Activated naive CD8-positive, alpha-beta T cell treated with anti-CD3 and anti-CD28 coated beads, Interleukin-2, amount 50 U/mL, for 24 hours (primary cell): ENCODE data around the gene TMPRSS2.

Experiments used
- ATAC-seq: fragments of 150-1000 bp; cut with Tn5 transposase; one replicate; pipeline ENCODE4 v1.10.0; 2021
- DNase-seq: peaks from one replicate; pipeline ENCODE4 v3.0.0; 2021
- H3K27ac Mint-ChIP-seq: one replicate; pipeline ENCODE4 v1.8.0; 2021; ENCODE audit warnings: mild to moderate bottlenecking, mixed read lengths
- H3K27me3 Mint-ChIP-seq: one replicate; pipeline ENCODE4 v1.8.0; 2021; ENCODE audit warnings: mixed read lengths
- H3K36me3 Mint-ChIP-seq: one replicate; pipeline ENCODE4 v1.8.0; 2021; ENCODE audit warnings: low read depth, mixed read lengths
- H3K4me1 Mint-ChIP-seq: one replicate; pipeline ENCODE4 v1.8.0; 2021; ENCODE audit warnings: mixed read lengths
- H3K4me3 Mint-ChIP-seq: one replicate; pipeline ENCODE4 v1.8.0; 2021; ENCODE audit warnings: mild to moderate bottlenecking, moderate library complexity, mixed read lengths
- H3K9me3 Mint-ChIP-seq: one replicate; pipeline ENCODE4 v1.8.0; 2021; ENCODE audit warnings: mixed read lengths

The TMPRSS2 gene

GRCh38 chr21:41458559-41458958 is 49.4 kb downstream of the TMPRSS2 start:
- Mint-ChIP-seq H3K27ac (no peak overlapping the region), H3K27me3 (no peaks in the 10 kb centered on the region), H3K36me3 (peaks cover 2% of the 10 kb centered on the region), H3K4me1 (no peaks in the 10 kb centered on the region), H3K4me3 (no peak overlapping the region), H3K9me3 (no peaks in the 10 kb centered on the region)
- DNase-seq (no peak), ATAC-seq (no peak)

GRCh38 chr21:41458121-41458520 is 49.8 kb downstream of the TMPRSS2 start:
- Mint-ChIP-seq H3K36me3 (peaks cover 5% of the 10 kb centered on the region), H3K27ac (no peak overlapping the region)

GRCh38 chr21:41453761-41454160 is 54.2 kb downstream of the TMPRSS2 start:
- Mint-ChIP-seq H3K27ac (no peak overlapping the region), H3K9me3 (no peaks in the 10 kb centered on the region), H3K36me3 (peaks cover 14% of the 10 kb centered on the region), H3K4me3 (no peak overlapping the region), H3K4me1 (no peaks in the 10 kb centered on the region), H3K27me3 (no peaks in the 10 kb centered on the region)
- DNase-seq, result no peak
- ATAC-seq, result no peak

More at GRCh38 chr21:41458121-41458520, 49.8 kb downstream of the TMPRSS2 start:
- H3K27me3 Mint-ChIP-seq, result no peaks in the 10 kb centered on the region
- no peak overlapping the region for H3K4me3 Mint-ChIP-seq
- no peaks in the 10 kb centered on the region for H3K4me1 Mint-ChIP-seq
- no peaks in the 10 kb centered on the region for H3K9me3 Mint-ChIP-seq
- no peak for DNase-seq
- no peak for ATAC-seq

GRCh38 chr21:41453198-41453597 is 54.8 kb downstream of the TMPRSS2 start:
- Mint-ChIP-seq H3K27me3 (no peaks in the 10 kb centered on the region), H3K4me1 (no peaks in the 10 kb centered on the region), H3K27ac (peak overlapping the region; percentile 18), H3K9me3 (no peaks in the 10 kb centered on the region), H3K4me3 (no peak overlapping the region), H3K36me3 (peaks cover 14% of the 10 kb centered on the region)
- ATAC-seq, result no peak
- no peak for DNase-seq

- no peak overlapping the region for H3K4me3 Mint-ChIP-seq
- DNase-seq (no peak), ATAC-seq (no peak)
- H3K9me3 Mint-ChIP-seq, result no peaks in the 10 kb centered on the region
- peaks cover 22% of the 10 kb centered on the region for H3K36me3 Mint-ChIP-seq
- H3K27ac Mint-ChIP-seq, result no peak overlapping the region
- H3K27me3 Mint-ChIP-seq, result no peaks in the 10 kb centered on the region
- H3K4me1 Mint-ChIP-seq, result no peaks in the 10 kb centered on the region
Observed at GRCh38 chr21:41451753-41452676, 55.9 kb downstream of the TMPRSS2 start.

- Mint-ChIP-seq H3K27ac (no peak overlapping the region), H3K9me3 (no peaks in the 10 kb centered on the region), H3K4me1 (no peaks in the 10 kb centered on the region), H3K4me3 (no peak overlapping the region), H3K36me3 (peaks cover 39% of the 10 kb centered on the region), H3K27me3 (no peaks in the 10 kb centered on the region)
- DNase-seq (no peak), ATAC-seq (no peak)
Observed at GRCh38 chr21:41449613-41450012, 58.3 kb downstream of the TMPRSS2 start.

GRCh38 chr21:41447356-41447755 is 60.6 kb downstream of the TMPRSS2 start:
- H3K9me3 Mint-ChIP-seq, result no peaks in the 10 kb centered on the region
- H3K27me3 Mint-ChIP-seq, result no peaks in the 10 kb centered on the region
- no peak for ATAC-seq
- no peak overlapping the region for H3K27ac Mint-ChIP-seq
- H3K36me3 Mint-ChIP-seq, result peaks cover 45% of the 10 kb centered on the region
- H3K4me1 Mint-ChIP-seq, result no peaks in the 10 kb centered on the region
- DNase-seq, result no peak
- no peak overlapping the region for H3K4me3 Mint-ChIP-seq

- Mint-ChIP-seq H3K4me1 (no peaks in the 10 kb centered on the region), H3K27ac (no peak overlapping the region), H3K27me3 (no peaks in the 10 kb centered on the region), H3K9me3 (no peaks in the 10 kb centered on the region), H3K36me3 (peaks cover 51% of the 10 kb centered on the region), H3K4me3 (no peak overlapping the region)
- no peak for ATAC-seq
- DNase-seq, result no peak
Observed at GRCh38 chr21:41446586-41446985, 61.4 kb downstream of the TMPRSS2 start.

GRCh38 chr21:41445465-41445862 is 62.5 kb downstream of the TMPRSS2 start:
- Mint-ChIP-seq H3K4me1 (no peaks in the 10 kb centered on the region), H3K4me3 (no peak overlapping the region), H3K27ac (peak overlapping the region; percentile 39), H3K36me3 (peaks cover 55% of the 10 kb centered on the region), H3K27me3 (no peaks in the 10 kb centered on the region), H3K9me3 (no peaks in the 10 kb centered on the region)
- ATAC-seq (no peak), DNase-seq (no peak)

GRCh38 chr21:41444703-41445464 is 63.1 kb downstream of the TMPRSS2 start:
- H3K27ac Mint-ChIP-seq, result peak overlapping the region; percentile 18
- DNase-seq (no peak), ATAC-seq (no peak)
- H3K4me1 Mint-ChIP-seq, result no peaks in the 10 kb centered on the region
- no peak overlapping the region for H3K4me3 Mint-ChIP-seq
- H3K27me3 Mint-ChIP-seq, result no peaks in the 10 kb centered on the region
- H3K9me3 Mint-ChIP-seq, result no peaks in the 10 kb centered on the region
- H3K36me3 Mint-ChIP-seq, result peaks cover 54% of the 10 kb centered on the region

- no peaks in the 10 kb centered on the region for H3K4me1 Mint-ChIP-seq
- H3K36me3 Mint-ChIP-seq, result peaks cover 54% of the 10 kb centered on the region
- DNase-seq, result no peak
- ATAC-seq, result no peak
- H3K27ac Mint-ChIP-seq, result no peak overlapping the region
- no peaks in the 10 kb centered on the region for H3K9me3 Mint-ChIP-seq
- no peaks in the 10 kb centered on the region for H3K27me3 Mint-ChIP-seq
- H3K4me3 Mint-ChIP-seq, result no peak overlapping the region
Observed at GRCh38 chr21:41443562-41443961, 64.4 kb downstream of the TMPRSS2 start.

GRCh38 chr21:41442481-41443186 is 65.3 kb downstream of the TMPRSS2 start:
- Mint-ChIP-seq H3K27ac (peak overlapping the region; percentile 44), H3K36me3 (peaks cover 57% of the 10 kb centered on the region), H3K4me1 (no peaks in the 10 kb centered on the region), H3K9me3 (no peaks in the 10 kb centered on the region), H3K27me3 (no peaks in the 10 kb centered on the region), H3K4me3 (no peak overlapping the region)
- no peak for ATAC-seq
- no peak for DNase-seq

GRCh38 chr21:41441546-41441945 is 66.4 kb downstream of the TMPRSS2 start:
- no peaks in the 10 kb centered on the region for H3K4me1 Mint-ChIP-seq
- no peak for ATAC-seq
- H3K27ac Mint-ChIP-seq, result no peak overlapping the region

GRCh38 chr21:41439248-41439647 is 68.7 kb downstream of the TMPRSS2 start:
- DNase-seq (no peak), ATAC-seq (no peak)
- Mint-ChIP-seq H3K4me3 (no peak overlapping the region), H3K27me3 (no peaks in the 10 kb centered on the region), H3K36me3 (peaks cover 66% of the 10 kb centered on the region), H3K27ac (no peak overlapping the region), H3K9me3 (peaks cover 11% of the 10 kb centered on the region), H3K4me1 (no peaks in the 10 kb centered on the region)

More at GRCh38 chr21:41441546-41441945, 66.4 kb downstream of the TMPRSS2 start:
- Mint-ChIP-seq H3K9me3 (no peaks in the 10 kb centered on the region), H3K36me3 (peaks cover 56% of the 10 kb centered on the region), H3K27me3 (no peaks in the 10 kb centered on the region), H3K4me3 (no peak overlapping the region)
- DNase-seq, result no peak
